ENCODE results near the gene MANEA. TPM values are rescaled to one million over a fixed set of nuclear protein-coding genes. Genes with fewer than 3 reads are reported as not detected.
"Not testable (repeated sequence)": the region's sequence is repeated elsewhere in the genome, so short reads cannot be mapped to it uniquely, and the experiment has no call there.

Gene MANEA
- total RNA-seq, 1 donor from 2014 or later = 1.9 TPM

- H3K4me1 ChIP-seq = no peaks in the 10 kb centered on the region
- no peak for TF ChIP-seq CTCF (IDR thresholded peaks at IDR 0.05)
- no peaks in the 10 kb centered on the region for H3K27me3 ChIP-seq
- intact Hi-C loops (cut with DNase I) = no loop called here
- H3K9me3 ChIP-seq = peaks cover 0 to 4% of the 10 kb centered on the region in 2 donors
- no peak overlapping the region for H3K4me3 ChIP-seq
- no peaks in the 10 kb centered on the region for H3K36me3 ChIP-seq
- no peak for DNase-seq (ENCODE audit: low spot score in 2 of 2)
- H3K27ac ChIP-seq = no peak overlapping the region
Observed at GRCh38 chr6:95551678-95552324, 25.5 kb upstream of the MANEA start.

- no peak for TF ChIP-seq CTCF (IDR thresholded peaks at IDR 0.05)
- H3K27ac ChIP-seq = no peak overlapping the region
- H3K27me3 ChIP-seq = no peaks in the 10 kb centered on the region
- no peak for DNase-seq (ENCODE audit: low spot score in 2 of 2)
- no peak overlapping the region for H3K4me3 ChIP-seq
- intact Hi-C loops (cut with DNase I) = no loop called here
- peaks cover 0 to 4% of the 10 kb centered on the region in 2 donors for H3K9me3 ChIP-seq
- H3K36me3 ChIP-seq = no peaks in the 10 kb centered on the region
- H3K4me1 ChIP-seq = no peaks in the 10 kb centered on the region
Observed at GRCh38 chr6:95553880-95554279, 23.5 kb upstream of the MANEA start.

GRCh38 chr6:95560956-95561355 is 16.4 kb upstream of the MANEA start:
- H3K27me3 ChIP-seq; H3K27ac ChIP-seq; H3K9me3 ChIP-seq; H3K4me1 ChIP-seq; H3K36me3 ChIP-seq; DNase-seq (ENCODE audit: low spot score in 2 of 2); intact Hi-C loops (cut with DNase I); H3K4me3 ChIP-seq: not testable (repeated sequence)

- no peak for DNase-seq (ENCODE audit: low spot score in 2 of 2)
- Histone ChIP-seq H3K27ac (no peak overlapping the region), H3K4me3 (no peak overlapping the region), H3K27me3 (no peaks in the 10 kb centered on the region), H3K4me1 (no peaks in the 10 kb centered on the region), H3K9me3 (no peaks in the 10 kb centered on the region), H3K36me3 (no peaks in the 10 kb centered on the region)
- no peak for TF ChIP-seq CTCF (IDR thresholded peaks at IDR 0.05)
- intact Hi-C loops (cut with DNase I) = no loop called here
Observed at GRCh38 chr6:95569560-95569959, 7.8 kb upstream of the MANEA start.

- DNase-seq (ENCODE audit: low spot score in 2 of 2) = no peak
- H3K4me1 ChIP-seq = peaks cover 0 to 10% of the 10 kb centered on the region in 2 donors
- H3K27ac ChIP-seq = no peak overlapping the region
- no peaks in the 10 kb centered on the region for H3K9me3 ChIP-seq
- TF ChIP-seq CTCF (IDR thresholded peaks at IDR 0.05) = no peak
- no peak overlapping the region for H3K4me3 ChIP-seq
- intact Hi-C loops (cut with DNase I) = loop anchor here (10.0 kb wide), 2 partner anchors 953 to 1483 kb away; partner anchors contain the start of gene UFL1
- no peaks in the 10 kb centered on the region for H3K27me3 ChIP-seq
- no peaks in the 10 kb centered on the region for H3K36me3 ChIP-seq
Observed at GRCh38 chr6:95572098-95572497, 5.2 kb upstream of the MANEA start.

GRCh38 chr6:95574811-95575210 is 2.5 kb upstream of the MANEA start:
- Histone ChIP-seq H3K4me1 (peaks cover 0 to 18% of the 10 kb centered on the region in 2 donors), H3K4me3 (peak overlapping the region; percentile 4 to 89), H3K9me3 (no peaks in the 10 kb centered on the region), H3K27me3 (no peaks in the 10 kb centered on the region), H3K36me3 (no peaks in the 10 kb centered on the region), H3K27ac (no peak overlapping the region)
- no peak for DNase-seq (ENCODE audit: low spot score in 2 of 2)
- no peak for TF ChIP-seq CTCF (IDR thresholded peaks at IDR 0.05)
- intact Hi-C loops (cut with DNase I) = loop anchor here (10.0 kb wide), 2 partner anchors 950 to 1480 kb away; partner anchors contain the start of gene UFL1

Measured in ascending aorta (tissue), 2 donors.